Measurements from ENCODE around the gene SERPINB1.

DNA sequence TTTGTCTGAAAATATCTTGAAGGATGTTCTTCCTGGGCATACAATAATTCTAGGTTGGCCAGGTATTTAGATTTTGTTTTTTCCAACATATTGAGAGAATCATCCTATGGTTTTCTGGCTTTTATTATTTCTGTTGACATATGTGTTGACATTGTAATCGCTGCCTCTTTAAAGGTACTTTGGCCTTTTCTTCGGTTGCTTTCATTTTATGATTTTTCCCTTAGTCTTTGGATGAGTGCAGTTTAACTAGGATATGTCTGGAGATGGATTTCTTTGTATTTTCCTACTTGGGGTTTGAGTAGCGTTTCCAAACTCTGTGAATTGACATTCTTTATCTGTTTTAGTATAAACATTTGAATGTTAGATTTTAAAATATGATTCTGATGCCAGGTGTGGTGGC, 11.5 kb downstream of the SERPINB1 start:
- TF ChIP-seq, protein P1, sequence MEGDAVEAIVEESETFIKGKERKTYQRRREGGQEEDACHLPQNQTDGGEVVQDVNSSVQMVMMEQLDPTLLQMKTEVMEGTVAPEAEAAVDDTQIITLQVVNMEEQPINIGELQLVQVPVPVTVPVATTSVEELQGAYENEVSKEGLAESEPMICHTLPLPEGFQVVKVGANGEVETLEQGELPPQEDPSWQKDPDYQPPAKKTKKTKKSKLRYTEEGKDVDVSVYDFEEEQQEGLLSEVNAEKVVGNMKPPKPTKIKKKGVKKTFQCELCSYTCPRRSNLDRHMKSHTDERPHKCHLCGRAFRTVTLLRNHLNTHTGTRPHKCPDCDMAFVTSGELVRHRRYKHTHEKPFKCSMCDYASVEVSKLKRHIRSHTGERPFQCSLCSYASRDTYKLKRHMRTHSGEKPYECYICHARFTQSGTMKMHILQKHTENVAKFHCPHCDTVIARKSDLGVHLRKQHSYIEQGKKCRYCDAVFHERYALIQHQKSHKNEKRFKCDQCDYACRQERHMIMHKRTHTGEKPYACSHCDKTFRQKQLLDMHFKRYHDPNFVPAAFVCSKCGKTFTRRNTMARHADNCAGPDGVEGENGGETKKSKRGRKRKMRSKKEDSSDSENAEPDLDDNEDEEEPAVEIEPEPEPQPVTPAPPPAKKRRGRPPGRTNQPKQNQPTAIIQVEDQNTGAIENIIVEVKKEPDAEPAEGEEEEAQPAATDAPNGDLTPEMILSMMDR (IDR thresholded peaks at IDR 0.05) = no peak
- TF ChIP-seq POLR2A (IDR thresholded peaks at IDR 0.05) = no peak

Data from uterus (tissue), 2 donors.